Stimulated activated naive CD4-positive, alpha-beta T cell treated with Interleukin-2 at 50 U/mL for 16 hours (primary cell): Measurements from ENCODE around the gene GNAS.

Experiments
- DNase-seq: peaks from one replicate; lab custom pipeline; 2025; lab: John Stamatoyannopoulos, UW

The GNAS gene

GRCh38 chr20:58882704-58883089 is 30.2 kb downstream of the GNAS start:
- no peak for DNase-seq

GRCh38 chr20:58883241-58883691 is 30.8 kb downstream of the GNAS start:
- no peak for DNase-seq

GRCh38 chr20:58884966-58885365 is 32.5 kb downstream of the GNAS start:
- no peak for DNase-seq

GRCh38 chr20:58886546-58886945 is 34.0 kb downstream of the GNAS start:
- no peak for DNase-seq

GRCh38 chr20:58888103-58888502 is 35.6 kb downstream of the GNAS start:
- no peak for DNase-seq

GRCh38 chr20:58888521-58889333 is 36.2 kb downstream of the GNAS start:
- DNase-seq = peak; percentile 79

GRCh38 chr20:58889334-58889760 is 36.8 kb downstream of the GNAS start:
- DNase-seq = no peak

- no peak for DNase-seq
These were observed 37.4 kb downstream of the GNAS start for GRCh38 chr20:58889798-58890517.

- peak; percentile 59 for DNase-seq
These were observed 38.1 kb downstream of the GNAS start for GRCh38 chr20:58890518-58891085.

GRCh38 chr20:58891086-58891717 is 38.7 kb downstream of the GNAS start:
- DNase-seq = peak; percentile 72

- no peak for DNase-seq
These were observed 39.2 kb downstream of the GNAS start for GRCh38 chr20:58891718-58892140.

GRCh38 chr20:58892141-58892931 is 39.8 kb downstream of the GNAS start:
- DNase-seq = peak; percentile 73

- DNase-seq = no peak
These were observed 40.4 kb downstream of the GNAS start for GRCh38 chr20:58892932-58893224.

- peak; percentile 48 for DNase-seq
These were observed 41.0 kb downstream of the GNAS start for GRCh38 chr20:58893355-58894120.

- no peak for DNase-seq
These were observed 42.3 kb downstream of the GNAS start for GRCh38 chr20:58894652-58895447.

GRCh38 chr20:58895448-58896180 is 43.1 kb downstream of the GNAS start:
- no peak for DNase-seq

- no peak for DNase-seq
These were observed 44.3 kb downstream of the GNAS start for GRCh38 chr20:58896820-58897219.

- DNase-seq = no peak
These were observed 45.0 kb downstream of the GNAS start for GRCh38 chr20:58897488-58897887.

- DNase-seq = no peak
These were observed 46.3 kb downstream of the GNAS start for GRCh38 chr20:58898629-58899408.
